ENCODE results near the gene RFNG. TPM values are rescaled to one million over a fixed set of nuclear protein-coding genes. Genes with fewer than 3 reads are reported as not detected.

RFNG gene
- total RNA-seq, 1 donor: 37.2 TPM

- no peak for DNase-seq (ENCODE audit: low read depth in 2 of 3, low spot score in 2 of 3)
Measured at GRCh38 chr17:82006468-82007227, 45.0 kb downstream of the RFNG start.

- no peak for DNase-seq (ENCODE audit: low read depth in 2 of 3, low spot score in 2 of 3)
Measured at GRCh38 chr17:82005701-82006348, 45.8 kb downstream of the RFNG start.

DNA sequence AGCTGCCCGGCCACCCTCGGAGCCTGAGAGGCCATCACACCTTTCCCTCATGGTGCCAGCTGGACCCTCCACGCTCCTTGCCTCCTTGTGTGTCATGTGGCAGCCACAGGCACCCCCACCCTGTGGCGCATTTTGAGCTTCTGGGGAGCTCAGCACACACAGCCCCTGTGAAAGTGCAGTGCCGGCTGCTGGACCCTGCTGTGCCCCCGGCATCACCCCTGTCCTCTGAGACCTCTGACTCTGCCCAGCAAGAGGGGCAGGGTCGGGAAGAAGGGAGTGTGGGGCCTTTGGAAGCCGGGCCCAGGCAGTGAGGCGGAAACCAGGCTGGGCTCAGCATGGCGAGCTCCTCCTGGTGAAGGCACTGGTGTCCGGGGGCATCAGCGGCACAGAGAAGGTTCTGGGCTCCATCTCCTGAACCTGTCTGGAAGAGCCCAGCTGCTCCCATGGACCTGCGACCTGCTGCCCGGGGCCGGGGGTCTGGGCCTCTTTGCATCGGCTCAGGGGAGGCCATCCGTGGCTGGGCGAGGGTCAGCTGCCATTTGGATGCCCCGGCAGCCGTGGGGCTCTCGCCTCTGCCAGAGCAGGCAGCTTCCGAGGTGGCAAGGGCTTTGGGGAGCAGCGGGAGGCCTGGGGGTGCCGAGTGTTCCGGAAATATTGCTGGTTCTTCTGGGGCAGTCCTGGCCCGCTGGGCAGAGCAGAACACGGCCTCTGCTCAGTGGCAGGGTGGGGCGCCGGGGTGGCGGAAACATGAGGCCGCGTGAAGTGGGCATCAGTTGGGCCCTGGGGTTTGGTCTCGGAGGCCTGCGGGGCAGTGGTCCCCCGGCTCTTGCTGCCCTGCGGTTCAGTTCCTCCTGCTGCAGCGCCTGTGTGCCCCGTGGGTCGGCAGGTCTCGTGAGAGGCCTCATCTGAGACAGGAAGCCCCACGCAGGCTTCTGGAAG lies 46.8 kb downstream of the RFNG start:
- no peak for DNase-seq (ENCODE audit: low read depth in 2 of 3, low spot score in 2 of 3)

- DNase-seq (ENCODE audit: low read depth in 2 of 3, low spot score in 2 of 3): no peak
Measured at GRCh38 chr17:82003411-82004381, 47.9 kb downstream of the RFNG start.

DNA sequence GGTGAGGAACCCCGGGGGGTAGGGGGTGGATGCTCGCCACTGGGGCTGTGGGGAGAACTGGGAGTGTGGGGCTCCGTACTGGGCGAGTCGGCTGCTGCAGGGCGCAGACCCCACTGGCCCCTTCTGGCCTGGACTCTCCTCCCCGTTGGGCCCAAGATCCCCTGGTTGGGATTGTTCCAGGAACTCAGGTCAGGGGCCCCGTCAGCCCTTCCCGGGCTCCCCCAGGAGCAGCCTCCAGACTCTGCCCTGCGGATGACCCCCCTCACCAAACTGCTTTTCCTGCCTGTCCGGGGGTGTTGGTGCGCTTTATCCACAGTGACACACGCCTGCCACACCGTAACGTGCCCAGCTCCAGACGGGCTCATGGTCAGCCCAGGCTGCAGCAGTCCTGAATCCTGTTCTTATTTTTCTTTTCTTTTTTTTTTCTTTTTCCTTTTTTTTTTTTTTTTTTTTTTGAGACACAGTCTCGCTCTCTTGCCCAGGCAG lies 50.0 kb downstream of the RFNG start:
- no peak for DNase-seq (ENCODE audit: low read depth in 2 of 3, low spot score in 2 of 3)

DNA sequence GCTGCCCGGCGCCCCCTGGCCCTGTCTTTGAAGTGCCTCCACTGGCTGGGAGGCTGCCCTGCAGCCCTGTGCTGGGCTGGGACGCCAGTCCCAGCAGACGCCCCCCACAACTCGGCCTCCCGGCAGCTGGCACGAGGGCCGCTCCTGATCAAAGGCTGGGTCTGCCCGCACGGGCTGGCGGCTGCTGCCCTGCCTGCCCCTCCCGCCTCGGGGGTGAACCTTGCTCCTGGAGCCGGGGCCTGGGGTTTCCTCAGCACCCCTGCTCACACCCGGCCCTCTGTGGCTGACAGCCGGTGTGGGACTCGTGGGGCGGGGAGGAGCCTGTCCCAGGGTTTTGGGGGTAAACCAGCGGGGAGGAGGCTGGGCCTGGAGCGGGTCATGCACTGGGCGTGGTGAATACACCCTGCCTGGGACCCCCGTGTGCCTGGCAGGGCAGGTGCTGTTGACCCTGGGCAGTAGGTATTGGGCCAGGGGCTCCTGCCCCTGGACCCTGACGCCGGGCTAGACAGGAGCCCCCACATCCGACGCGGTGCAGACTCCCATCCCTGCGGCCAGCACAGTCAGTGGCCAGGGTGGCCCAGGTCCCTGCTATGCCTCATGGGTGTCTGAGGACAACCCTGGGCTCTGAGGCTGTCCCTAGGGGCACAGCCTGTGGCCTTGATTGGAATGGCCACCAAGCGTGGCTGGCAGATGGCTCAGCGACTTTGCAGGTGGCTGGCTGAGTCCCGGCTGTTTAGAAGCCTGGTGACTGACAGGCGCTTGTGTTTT lies 50.6 kb downstream of the RFNG start:
- DNase-seq (ENCODE audit: low read depth in 2 of 3, low spot score in 2 of 3): no peak

- no peak for DNase-seq (ENCODE audit: low read depth in 2 of 3, low spot score in 2 of 3)
Measured at GRCh38 chr17:81999976-82000802, 51.4 kb downstream of the RFNG start.

GRCh38 chr17:81999587-81999975 lies 52.0 kb downstream of the RFNG start:
- no peak for DNase-seq (ENCODE audit: low read depth in 2 of 3, low spot score in 2 of 3)

GRCh38 chr17:81998691-81999438 lies 52.7 kb downstream of the RFNG start:
- DNase-seq (ENCODE audit: low read depth in 2 of 3, low spot score in 2 of 3): no peak

DNA sequence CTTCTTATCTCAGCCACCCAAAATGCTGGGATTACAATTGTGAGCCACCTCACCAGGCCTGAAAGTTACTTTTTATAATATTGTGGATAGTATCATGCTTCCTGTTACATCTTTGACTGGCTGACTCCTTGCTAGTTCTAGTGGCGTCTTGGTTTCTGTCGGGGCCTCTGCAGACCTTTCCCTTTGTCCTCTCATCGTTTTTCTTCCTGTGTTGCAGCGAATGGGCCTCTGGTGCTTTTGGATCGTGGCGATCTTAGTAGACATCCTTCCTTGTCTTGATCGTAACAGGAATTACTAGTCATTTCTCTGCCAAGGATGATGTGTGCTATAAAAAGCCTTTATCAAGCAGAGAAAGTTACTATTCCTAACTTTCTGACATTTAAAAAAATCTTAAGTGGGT lies 53.4 kb downstream of the RFNG start:
- DNase-seq (ENCODE audit: low read depth in 2 of 3, low spot score in 2 of 3): no peak

Other genes starting within 250 kb of the RFNG start
- gene GCGR, start 247.7 kb downstream of the RFNG start, total RNA-seq: not detected
- gene MCRIP1, start 218.5 kb downstream of the RFNG start, total RNA-seq: 65.2 TPM
- 1.3 TPM for gene PPP1R27, start 216.8 kb downstream of the RFNG start, total RNA-seq
- gene P4HB, start 191.3 kb downstream of the RFNG start, total RNA-seq: 277 TPM
- 206 TPM for gene ARHGDIA, start 180.5 kb downstream of the RFNG start, total RNA-seq
- 145 TPM for gene ALYREF, start 160.2 kb downstream of the RFNG start, total RNA-seq
- gene ANAPC11, start 160.1 kb downstream of the RFNG start, total RNA-seq: 131 TPM
- gene NPB, start 149.6 kb downstream of the RFNG start, total RNA-seq: 0.54 TPM
- 43.9 TPM for gene PCYT2, start 140.4 kb downstream of the RFNG start, total RNA-seq
- gene SIRT7, start 133.6 kb downstream of the RFNG start, total RNA-seq: 31.2 TPM
- 29.6 TPM for gene MAFG, start 124.1 kb downstream of the RFNG start, total RNA-seq
- 26.4 TPM for gene PYCR1, start 114.5 kb downstream of the RFNG start, total RNA-seq
- not detected for gene MYADML2, start 104.6 kb downstream of the RFNG start, total RNA-seq
- gene NOTUM, start 90.6 kb downstream of the RFNG start, total RNA-seq: 0.27 TPM
- gene ASPSCR1, start 74.2 kb downstream of the RFNG start, total RNA-seq: 28.0 TPM
- gene CENPX, start 28.9 kb downstream of the RFNG start, total RNA-seq: 32.3 TPM
- gene LRRC45, start 28.5 kb downstream of the RFNG start, total RNA-seq: 16.4 TPM
- 18.9 TPM for gene RAC3, start 20.1 kb downstream of the RFNG start, total RNA-seq
- gene DCXR, start 14.1 kb downstream of the RFNG start, total RNA-seq: 57.9 TPM
- 138 TPM for gene GPS1, start 87 bp upstream of the RFNG start, total RNA-seq
- 98.0 TPM for gene DUS1L, start 14.0 kb upstream of the RFNG start, total RNA-seq
- 80.8 TPM for gene FASN, start 46.4 kb upstream of the RFNG start, total RNA-seq
- 33.9 TPM for gene CCDC57, start 161.0 kb upstream of the RFNG start, total RNA-seq
- gene SLC16A3, start 177.2 kb upstream of the RFNG start, total RNA-seq: 65.4 TPM
- 73.5 TPM for gene CSNK1D, start 221.9 kb upstream of the RFNG start, total RNA-seq

Measured in hematopoietic multipotent progenitor cell (in vitro differentiated cells).